Measurements from ENCODE around the gene SRD5A3. TPM values are rescaled to one million over a fixed set of nuclear protein-coding genes. Genes with fewer than 3 reads are reported as not detected.

Gene SRD5A3
- total RNA-seq (2022) (18.9 and 26.1 TPM in 2 replicates), Bru-seq, nascent RNA (percentile 56 among the genes with signal in this experiment), BruChase-seq, experiment 1, labeled RNA remaining after a 6-hour chase (percentile 59 among the genes with signal in this experiment), BruChase-seq, experiment 2, labeled RNA remaining after a 2-hour chase (percentile 50 among the genes with signal in this experiment)
- long read RNA-seq, full-length matches to known transcripts = 74 of 92 reads
- long read RNA-seq, partial matches to known transcripts = 4 of 92 reads
- long read RNA-seq, other reads (novel, unspliced or antisense) = 14 of 92 reads

DNA sequence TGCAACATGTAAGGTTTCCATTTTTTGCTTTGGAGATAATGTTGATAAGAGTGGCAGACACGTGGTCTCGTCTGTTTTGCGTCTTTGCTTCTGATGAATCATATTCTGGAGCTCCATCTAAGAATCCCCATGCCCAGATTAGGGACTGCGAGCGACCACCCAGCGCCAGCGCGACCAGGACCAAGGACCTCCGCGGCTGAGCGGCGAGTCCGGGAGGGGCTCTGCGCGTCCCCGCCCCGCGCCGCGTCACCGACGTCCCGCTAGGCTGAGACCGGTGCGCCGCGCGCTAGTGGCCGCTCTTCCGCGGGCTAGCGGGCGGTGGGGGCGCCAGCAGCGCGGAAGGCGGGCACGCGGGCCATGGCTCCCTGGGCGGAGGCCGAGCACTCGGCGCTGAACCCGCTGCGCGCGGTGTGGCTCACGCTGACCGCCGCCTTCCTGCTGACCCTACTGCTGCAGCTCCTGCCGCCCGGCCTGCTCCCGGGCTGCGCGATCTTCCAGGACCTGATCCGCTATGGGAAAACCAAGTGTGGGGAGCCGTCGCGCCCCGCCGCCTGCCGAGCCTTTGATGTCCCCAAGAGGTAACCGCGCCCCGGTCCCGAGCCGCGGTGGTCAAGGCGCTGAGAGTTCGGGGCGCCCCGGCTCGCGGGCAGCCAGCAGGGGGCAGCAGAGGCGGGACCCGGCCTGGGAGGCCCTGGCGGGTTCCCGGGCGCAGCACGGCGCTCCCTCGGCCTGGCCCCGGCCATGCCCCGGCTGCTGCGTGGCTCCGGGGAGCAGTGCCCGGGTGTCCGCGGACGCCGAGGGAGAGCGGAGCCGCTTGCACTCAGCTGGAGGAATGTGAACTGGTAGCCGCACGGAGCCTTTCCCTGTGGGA lies at the start of gene SRD5A3:
TSS of gene SRD5A3 (plus strand) at position 263 of the 871 bp plus-strand sequence. CDS start at position 358, 95 bp downstream.
- no peaks in the 10 kb centered on the region for H3K9me3 Mint-ChIP-seq (ENCODE audit: unreplicated experiment)
- H3K36me3 Mint-ChIP-seq (ENCODE audit: insufficient read depth, unreplicated experiment) = no peaks in the 10 kb centered on the region
- TF ChIP-seq, protein P1, sequence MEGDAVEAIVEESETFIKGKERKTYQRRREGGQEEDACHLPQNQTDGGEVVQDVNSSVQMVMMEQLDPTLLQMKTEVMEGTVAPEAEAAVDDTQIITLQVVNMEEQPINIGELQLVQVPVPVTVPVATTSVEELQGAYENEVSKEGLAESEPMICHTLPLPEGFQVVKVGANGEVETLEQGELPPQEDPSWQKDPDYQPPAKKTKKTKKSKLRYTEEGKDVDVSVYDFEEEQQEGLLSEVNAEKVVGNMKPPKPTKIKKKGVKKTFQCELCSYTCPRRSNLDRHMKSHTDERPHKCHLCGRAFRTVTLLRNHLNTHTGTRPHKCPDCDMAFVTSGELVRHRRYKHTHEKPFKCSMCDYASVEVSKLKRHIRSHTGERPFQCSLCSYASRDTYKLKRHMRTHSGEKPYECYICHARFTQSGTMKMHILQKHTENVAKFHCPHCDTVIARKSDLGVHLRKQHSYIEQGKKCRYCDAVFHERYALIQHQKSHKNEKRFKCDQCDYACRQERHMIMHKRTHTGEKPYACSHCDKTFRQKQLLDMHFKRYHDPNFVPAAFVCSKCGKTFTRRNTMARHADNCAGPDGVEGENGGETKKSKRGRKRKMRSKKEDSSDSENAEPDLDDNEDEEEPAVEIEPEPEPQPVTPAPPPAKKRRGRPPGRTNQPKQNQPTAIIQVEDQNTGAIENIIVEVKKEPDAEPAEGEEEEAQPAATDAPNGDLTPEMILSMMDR (IDR thresholded peaks at IDR 0.05; ENCODE audit: unreplicated experiment) = peak; percentile 92
- BruUV-seq (replicated peaks) = no TSS peak
- H3K4me3 Mint-ChIP-seq (ENCODE audit: unreplicated experiment) = peak within 1 kb of the TSS; percentile 77
- ChIA-PET CTCF (interaction anchor here (0.6 to 3.7 kb wide), 71 partner anchors 10 to 707 kb away, joined by 3 to 37 read pairs (median 4); partner anchors contain the start of genes CEP135, CLOCK, NMU and TMEM165), POLR2A (interaction anchor here (0.6 to 17.4 kb wide), 34 partner anchors 10 to 508 kb away, joined by 3 to 387 read pairs (median 4); partner anchors contain the start of gene TMEM165)
- peaks cover 23% of the 10 kb centered on the region for H3K4me1 Mint-ChIP-seq (ENCODE audit: insufficient read depth, unreplicated experiment)
- DNase-seq (ENCODE audit: unreplicated experiment) = peak; percentile 83
- intact Hi-C loops (cut with micrococcal nuclease) = loop anchor here (1.0 to 5.0 kb wide), 6 partner anchors 52 to 521 kb away; partner anchors contain the start of gene CLOCK
- H3K27ac Mint-ChIP-seq (ENCODE audit: low read depth, unreplicated experiment) = peak within 1 kb of the TSS; percentile 71
- H3K27me3 Mint-ChIP-seq (ENCODE audit: insufficient read depth, unreplicated experiment) = no peaks in the 10 kb centered on the region

DNA sequence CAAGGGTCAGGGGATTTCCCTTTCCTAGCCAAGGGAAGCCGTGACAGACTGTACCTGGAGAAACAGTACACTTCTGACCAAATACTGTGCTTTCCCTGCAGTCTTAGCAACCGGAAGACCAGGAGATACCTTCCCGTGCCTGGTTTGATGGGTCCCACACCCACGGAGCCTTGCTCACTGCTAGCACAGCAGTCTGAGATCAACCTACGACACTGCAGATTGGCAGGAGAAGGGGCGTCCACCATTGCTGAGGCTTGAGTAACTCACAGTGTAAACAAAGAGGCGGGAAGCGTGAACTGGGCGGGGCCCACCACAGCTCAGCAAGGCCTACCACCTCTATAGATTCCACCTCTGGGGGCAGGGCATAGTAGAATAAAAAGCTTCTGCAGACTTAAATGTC lies 48.7 kb upstream of the SRD5A3 start:
- TF ChIP-seq, protein P1 (IDR thresholded peaks at IDR 0.05; ENCODE audit: unreplicated experiment) = no peak
- ChIA-PET POLR2A (interaction anchor here (1.0 kb wide), 1 partner anchor 261 kb away, joined by 3 read pairs; no protein-coding TSS in a partner anchor), CTCF (interaction anchor here (1.0 kb wide), 1 partner anchor 259 kb away, joined by 3 read pairs; no protein-coding TSS in a partner anchor)
- BruUV-seq (replicated peaks) = no TSS peak
- no peak overlapping the region for H3K27ac Mint-ChIP-seq (ENCODE audit: low read depth, unreplicated experiment)
- H3K36me3 Mint-ChIP-seq (ENCODE audit: insufficient read depth, unreplicated experiment) = no peaks in the 10 kb centered on the region
- DNase-seq (ENCODE audit: unreplicated experiment) = peak; percentile 54
- intact Hi-C loops (cut with micrococcal nuclease) = no loop called here
- H3K4me3 Mint-ChIP-seq (ENCODE audit: unreplicated experiment) = no peak overlapping the region
- peaks cover 9% of the 10 kb centered on the region for H3K9me3 Mint-ChIP-seq (ENCODE audit: unreplicated experiment)
- H3K27me3 Mint-ChIP-seq (ENCODE audit: insufficient read depth, unreplicated experiment) = no peaks in the 10 kb centered on the region
- H3K4me1 Mint-ChIP-seq (ENCODE audit: insufficient read depth, unreplicated experiment) = no peaks in the 10 kb centered on the region

DNA sequence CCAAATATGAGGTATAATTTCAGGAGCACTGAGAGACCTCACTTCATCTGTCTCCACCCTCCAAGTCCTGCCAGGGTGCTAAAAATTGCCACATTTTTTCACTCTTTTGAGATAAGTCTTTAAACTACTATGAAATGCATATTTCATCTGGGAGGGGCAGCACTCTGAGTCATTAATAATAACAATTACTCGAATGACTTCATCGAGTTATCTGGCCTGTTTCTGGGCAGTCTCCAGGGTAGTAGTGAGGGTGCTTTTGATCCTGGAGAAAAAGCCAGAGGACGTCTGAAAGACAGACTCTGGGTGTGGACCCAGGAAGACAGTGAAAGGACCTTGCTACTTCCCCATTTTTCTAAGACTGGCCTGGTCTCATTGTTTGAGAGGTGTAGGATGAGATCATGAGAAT lies 42.3 kb upstream of the SRD5A3 start:
- POLR2A ChIA-PET = interaction anchor here (0.7 to 2.1 kb wide), 2 partner anchors 120 to 265 kb away, joined by 3 to 7 read pairs; no protein-coding TSS in a partner anchor
- Mint-ChIP-seq H3K9me3 (ENCODE audit: unreplicated experiment) (peaks cover 9% of the 10 kb centered on the region), H3K4me1 (ENCODE audit: insufficient read depth, unreplicated experiment) (peaks cover 14% of the 10 kb centered on the region), H3K27ac (ENCODE audit: low read depth, unreplicated experiment) (peak overlapping the region; percentile 74), H3K4me3 (ENCODE audit: unreplicated experiment) (no peak overlapping the region), H3K27me3 (ENCODE audit: insufficient read depth, unreplicated experiment) (no peaks in the 10 kb centered on the region), H3K36me3 (ENCODE audit: insufficient read depth, unreplicated experiment) (no peaks in the 10 kb centered on the region)
- CTCF ChIA-PET = interaction anchor here (0.7 to 1.5 kb wide), 3 partner anchors 11 to 119 kb away, joined by 3 to 11 read pairs (median 3); no protein-coding TSS in a partner anchor
- peak; percentile 43 for DNase-seq (ENCODE audit: unreplicated experiment)
- BruUV-seq (replicated peaks) = no TSS peak
- intact Hi-C loops (cut with micrococcal nuclease) = no loop called here
- TF ChIP-seq, protein P1 (IDR thresholded peaks at IDR 0.05; ENCODE audit: unreplicated experiment) = no peak

All from MCF 10A (cell line).